OCI-M2 (cell line): Measurements from ENCODE around the gene CALCA.

Experiments used
- DNase-seq: peaks from one replicate; lab custom pipeline; 2025; ENCODE audit not compliant: unreplicated experiment; lab: John Stamatoyannopoulos, UW

Gene CALCA

GRCh38 chr11:14949437-14950147 lies 22.6 kb downstream of the CALCA start:
- no peak for DNase-seq

- DNase-seq: no peak
Measured at GRCh38 chr11:14942745-14943144, 29.4 kb downstream of the CALCA start.

- no peak for DNase-seq
Measured at GRCh38 chr11:14938936-14939335, 33.2 kb downstream of the CALCA start.

- DNase-seq: no peak
Measured at GRCh38 chr11:14934641-14935351, 37.4 kb downstream of the CALCA start.

- no peak for DNase-seq
Measured at GRCh38 chr11:14932447-14932846, 39.7 kb downstream of the CALCA start.

- no peak for DNase-seq
Measured at GRCh38 chr11:14930369-14930768, 41.8 kb downstream of the CALCA start.

GRCh38 chr11:14927146-14927545 lies 45.0 kb downstream of the CALCA start:
- no peak for DNase-seq

GRCh38 chr11:14924318-14924717 lies 47.8 kb downstream of the CALCA start:
- DNase-seq: no peak
